ENCODE measurements around the gene PRAMEF12. TPM values are rescaled to one million over a fixed set of nuclear protein-coding genes. Genes with fewer than 3 reads are reported as not detected.
"Not testable (repeated sequence)": the region's sequence is repeated elsewhere in the genome, so short reads cannot be mapped to it uniquely, and the experiment has no call there.

PRAMEF12 gene
- not detected for total RNA-seq

DNA sequence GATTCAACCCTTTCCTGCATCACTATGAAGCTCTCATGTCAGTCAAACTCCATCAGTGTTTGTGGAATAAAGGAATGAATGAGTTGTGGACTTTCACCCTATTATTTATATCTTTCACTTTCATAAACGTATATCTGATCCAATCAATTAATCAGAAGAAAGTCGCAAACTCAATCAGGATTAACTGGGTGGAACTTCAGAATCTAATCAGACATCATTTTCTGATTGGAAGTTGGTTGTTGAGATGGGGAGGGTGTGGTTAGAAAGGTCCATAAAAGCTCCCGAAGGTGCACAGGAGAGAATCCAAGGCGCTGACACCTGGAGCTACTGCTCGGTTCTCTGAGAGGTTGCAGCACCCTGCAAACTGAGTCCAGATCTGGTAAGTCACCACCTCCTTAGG, at the start of gene PRAMEF12:
PRAMEF12 (plus strand) TSS at position 301 of the 400 bp plus-strand sequence. CDS start 1,130 bp downstream, outside the sequence.
- no peak for ATAC-seq

GRCh38 chr1:12728391-12728790, 45.1 kb upstream of the PRAMEF12 start:
- ATAC-seq, result no peak

GRCh38 chr1:12730156-12730555, 43.4 kb upstream of the PRAMEF12 start:
- no peak for ATAC-seq

- not testable (repeated sequence) for ATAC-seq
Measured at GRCh38 chr1:12731084-12731483, 42.5 kb upstream of the PRAMEF12 start.

- ATAC-seq, result no peak
Measured at GRCh38 chr1:12734651-12735050, 38.9 kb upstream of the PRAMEF12 start.

DNA sequence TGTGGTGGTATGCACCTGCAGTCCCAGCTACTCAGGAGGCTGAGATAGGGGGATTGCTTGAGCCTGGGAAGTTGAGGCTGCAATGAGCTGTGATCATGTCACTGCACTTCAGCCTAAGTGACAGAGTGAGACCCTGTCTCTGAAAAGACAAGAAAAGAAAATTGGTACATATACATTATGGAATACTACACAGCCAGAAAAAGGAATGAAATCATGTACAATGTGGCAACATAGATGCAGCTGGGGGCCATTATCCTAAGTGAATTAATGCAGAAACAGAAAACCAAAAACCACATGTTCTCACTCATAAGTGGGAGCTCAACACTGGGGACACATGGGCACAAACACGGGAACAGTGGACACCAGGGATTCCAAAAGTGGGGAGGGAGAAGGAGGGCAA, 34.6 kb upstream of the PRAMEF12 start:
- ATAC-seq, result no peak

DNA sequence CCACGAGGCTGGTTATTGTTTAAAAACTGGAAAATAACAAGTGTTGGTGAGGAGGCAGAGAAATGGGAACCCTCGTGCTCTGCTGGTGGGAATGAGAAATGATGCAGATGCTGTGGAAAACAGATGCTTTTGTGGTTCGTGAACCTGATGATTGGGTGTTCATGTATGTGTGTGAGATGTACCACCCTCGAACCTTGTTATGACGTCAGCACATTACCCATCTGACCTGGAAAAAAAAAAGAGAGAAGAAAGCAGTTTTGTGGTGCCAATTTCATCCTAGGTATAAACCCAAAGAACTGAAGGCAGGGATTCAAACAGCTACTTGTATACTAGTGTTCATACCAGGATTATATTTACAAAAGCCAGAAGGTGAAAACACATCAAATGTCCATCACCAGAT, 33.9 kb upstream of the PRAMEF12 start:
- ATAC-seq, result no peak

GRCh38 chr1:12741946-12742345, 31.6 kb upstream of the PRAMEF12 start:
- ATAC-seq, result no peak

DNA sequence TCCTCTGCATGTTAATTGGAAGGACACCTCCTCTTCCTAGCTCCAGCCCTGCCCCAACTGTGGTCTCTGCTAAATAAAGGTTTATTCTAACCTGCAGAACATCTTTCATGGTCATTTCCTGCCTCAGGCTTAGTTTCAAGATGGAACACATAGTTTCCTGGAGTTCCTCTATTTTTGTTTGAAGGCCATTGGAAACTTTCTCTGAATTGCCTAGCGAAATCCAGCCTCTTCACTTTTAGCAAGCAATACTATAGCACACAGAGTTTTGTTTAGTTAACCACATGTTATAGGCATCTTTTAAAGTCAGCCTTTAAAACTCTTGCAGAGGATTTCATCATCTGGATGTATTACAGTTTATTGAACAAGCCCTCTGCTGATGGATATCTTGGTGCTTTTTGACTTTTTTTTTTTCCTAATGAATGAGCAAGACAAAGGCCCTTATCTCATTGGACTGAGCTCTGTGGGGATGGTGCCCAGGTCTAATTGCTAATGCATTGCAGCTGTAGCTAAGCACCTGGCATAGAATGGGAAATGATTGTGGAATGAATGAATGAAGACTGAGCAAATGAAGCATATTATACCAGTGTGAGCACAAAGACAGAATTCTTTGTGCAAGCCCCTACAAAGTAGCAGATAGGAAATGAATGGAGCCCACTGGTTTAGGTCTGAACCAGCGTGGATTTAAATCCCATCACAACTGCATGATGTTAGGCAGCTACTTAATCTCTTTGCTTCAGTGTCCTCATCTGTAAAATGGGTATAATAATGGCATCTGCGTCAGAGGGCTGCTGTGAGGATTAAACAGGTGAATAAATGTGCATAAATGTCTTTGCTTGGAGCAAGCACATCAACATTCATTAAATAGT, 28.2 kb upstream of the PRAMEF12 start:
- no peak for ATAC-seq

DNA sequence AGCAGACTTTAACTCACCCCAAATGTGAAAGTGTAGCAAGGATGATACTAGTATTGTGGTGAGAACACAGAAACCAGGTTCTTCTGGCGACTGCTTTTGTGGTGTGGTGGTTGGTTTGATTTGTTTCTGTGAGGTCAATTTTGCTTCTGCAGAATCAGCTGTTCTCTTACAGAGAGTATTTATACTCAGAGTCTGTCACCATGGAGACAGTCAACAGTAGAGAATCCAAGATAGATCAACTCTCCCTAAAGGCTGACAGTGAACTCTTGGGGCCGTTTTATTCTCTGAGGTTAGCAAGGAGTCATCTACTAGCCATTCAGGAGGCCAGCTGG, 27.6 kb upstream of the PRAMEF12 start, which contains the start of gene CFAP107:
CFAP107 (plus strand) TSS at position 209 of the 332 bp plus-strand sequence. CDS start 231 bp downstream, outside the sequence.
- no peak for ATAC-seq

DNA sequence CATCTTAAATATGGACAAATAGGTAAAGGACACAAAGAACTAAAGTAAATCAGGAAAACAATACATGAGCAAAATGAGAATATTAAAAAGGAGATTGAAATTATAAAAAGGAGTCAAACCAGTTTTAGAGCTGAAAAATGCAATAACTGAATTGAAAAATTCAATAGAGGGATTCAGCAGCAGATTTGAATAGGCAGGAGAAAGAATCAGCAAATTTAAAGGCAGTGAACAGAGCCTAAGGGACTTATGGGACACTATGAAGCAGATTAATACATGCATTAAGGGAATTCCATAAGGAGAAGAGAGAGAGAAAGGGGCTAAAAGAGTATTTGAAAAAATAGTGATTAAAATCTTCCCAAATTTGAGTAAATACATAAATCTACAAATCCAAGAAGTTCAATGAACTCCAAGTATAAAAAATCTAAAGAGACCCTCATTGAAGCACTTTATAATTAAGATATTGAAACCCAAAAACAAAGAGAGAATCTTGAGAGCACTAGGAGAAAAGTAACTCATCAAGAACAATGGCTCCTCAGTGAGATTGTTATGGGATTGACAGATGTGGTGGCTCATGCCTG, 24.7 kb upstream of the PRAMEF12 start:
- ATAC-seq, result no peak

DNA sequence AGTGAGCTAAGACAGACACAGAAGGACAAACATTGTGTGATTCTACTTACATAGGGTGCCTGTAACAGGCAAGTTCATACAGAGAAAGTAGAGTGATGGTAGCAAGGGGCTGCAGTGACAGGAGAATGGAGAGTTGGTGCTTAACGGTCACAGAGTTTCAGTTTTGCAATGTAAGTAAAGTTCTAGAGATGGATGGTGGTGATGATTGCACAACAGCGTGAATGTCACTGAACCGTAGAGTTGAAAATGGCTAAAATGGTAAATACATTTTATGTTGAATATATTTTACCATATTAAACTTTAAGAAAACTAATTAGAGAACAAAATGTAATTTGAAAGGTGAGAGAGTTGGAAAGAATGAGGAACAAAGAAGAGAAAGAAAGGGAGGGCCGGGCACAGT, 18.8 kb upstream of the PRAMEF12 start:
- no peak for ATAC-seq

DNA sequence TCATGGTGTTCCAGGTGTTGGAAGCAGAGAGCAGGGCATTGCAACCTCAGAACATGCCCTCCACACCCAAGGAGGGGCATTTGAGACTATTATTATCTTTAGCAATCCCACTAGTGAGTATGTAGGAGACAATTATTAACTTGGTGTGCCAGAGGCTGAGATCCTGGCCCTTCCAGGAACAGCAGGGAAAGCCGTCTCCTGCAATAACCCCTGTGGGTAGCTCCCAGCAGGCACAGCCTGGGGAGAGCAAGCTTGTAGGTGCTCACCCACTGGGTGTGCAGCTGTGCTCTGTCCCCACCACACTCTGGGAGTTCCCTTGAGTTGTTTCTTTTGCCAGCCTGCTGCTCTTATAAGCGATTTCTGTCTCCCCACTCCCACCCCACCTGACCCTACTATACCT, 17.3 kb upstream of the PRAMEF12 start:
- no peak for ATAC-seq

- ATAC-seq, result no peak
Measured at GRCh38 chr1:12756768-12757413, 16.6 kb upstream of the PRAMEF12 start.

DNA sequence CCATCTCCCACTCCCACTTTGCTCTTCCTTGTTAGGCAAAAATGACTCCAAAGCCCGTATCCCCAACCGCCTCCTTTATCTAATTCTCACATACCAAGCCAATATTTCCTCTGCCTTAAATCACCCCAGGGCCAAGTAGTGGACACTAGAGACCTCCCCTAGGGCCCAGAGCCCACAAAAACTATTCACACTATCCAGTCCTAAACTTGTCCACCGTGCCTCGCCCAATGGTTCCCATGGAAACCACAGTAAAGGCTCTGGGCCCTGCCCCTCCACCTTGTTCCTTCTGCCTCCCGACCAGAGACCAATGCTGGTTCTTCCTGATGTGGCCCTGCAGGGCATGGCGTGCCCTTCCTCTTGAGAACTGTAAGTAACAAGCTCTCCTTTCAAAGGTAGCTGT, 15.7 kb upstream of the PRAMEF12 start:
- ATAC-seq, result no peak

DNA sequence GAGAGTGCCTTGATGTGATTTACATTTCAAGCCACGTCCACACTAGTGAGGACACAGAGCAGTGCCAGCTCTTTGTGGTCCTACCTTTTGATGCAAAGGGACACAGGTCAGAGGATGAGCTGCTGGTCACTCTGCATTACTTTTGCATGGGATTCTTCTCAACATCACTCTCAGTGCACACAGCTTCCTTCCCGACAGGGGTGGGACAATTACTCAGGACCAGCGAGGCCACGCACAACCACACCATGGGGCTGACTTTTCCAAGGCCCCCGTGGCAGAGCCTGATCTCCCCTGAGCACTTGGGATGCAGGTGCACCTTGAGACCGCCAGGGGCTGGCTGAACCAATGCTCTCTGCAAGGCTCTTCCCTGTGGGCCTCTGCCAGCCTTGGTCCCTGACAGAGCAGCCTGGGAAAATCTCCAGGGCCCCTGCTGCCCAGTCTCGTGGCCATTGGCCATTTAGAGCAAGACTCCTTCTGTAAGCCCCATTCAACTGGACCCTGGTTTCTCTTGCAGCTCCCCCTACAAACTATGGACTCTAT, 13.2 kb upstream of the PRAMEF12 start:
- no peak for ATAC-seq

DNA sequence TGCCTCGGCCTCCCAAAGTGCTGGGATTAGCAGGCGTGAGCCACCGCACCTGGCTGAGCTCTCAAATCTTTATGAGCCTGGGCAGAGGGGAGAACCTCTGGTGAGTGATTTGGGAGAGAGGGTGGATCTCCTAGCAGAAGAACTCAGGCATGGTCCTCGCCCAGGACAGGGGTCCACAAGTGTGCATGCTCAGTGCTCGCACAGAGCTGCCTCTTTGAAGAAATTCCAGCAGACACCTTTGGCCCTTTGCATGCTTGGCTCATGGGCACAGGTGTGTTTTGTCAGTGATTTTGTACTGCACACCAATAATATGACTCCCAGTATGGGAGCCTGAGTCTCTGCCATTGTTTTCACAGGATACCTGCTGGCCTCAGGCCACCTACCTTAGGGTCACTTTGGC, 11.8 kb upstream of the PRAMEF12 start:
- ATAC-seq, result no peak

GRCh38 chr1:12762766-12763165, 10.8 kb upstream of the PRAMEF12 start:
- no peak for ATAC-seq

DNA sequence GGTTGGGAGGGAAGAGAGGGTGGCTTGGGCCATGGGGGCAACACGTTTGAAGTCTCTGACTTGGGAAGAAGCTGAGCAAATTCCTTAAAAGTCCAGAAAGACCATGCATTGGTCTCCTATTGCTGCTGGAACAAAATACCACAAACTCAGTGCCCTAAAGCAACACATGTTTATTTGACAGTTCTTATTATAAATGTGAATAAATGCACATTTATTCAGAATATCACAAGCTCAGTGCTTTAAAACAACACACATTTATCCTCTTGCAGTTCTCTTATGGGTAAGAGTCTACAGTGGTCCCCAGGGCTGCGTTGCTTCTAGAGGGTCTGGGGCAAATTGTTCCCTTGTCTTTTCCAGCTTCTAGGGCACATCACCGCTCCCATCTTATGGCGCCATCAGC, 10.1 kb upstream of the PRAMEF12 start:
- no peak for ATAC-seq

GRCh38 chr1:12764016-12764415, 9.5 kb upstream of the PRAMEF12 start:
- no peak for ATAC-seq

- no peak for ATAC-seq
Measured at GRCh38 chr1:12769031-12769430, 4.5 kb upstream of the PRAMEF12 start.

- no peak for ATAC-seq
Measured at GRCh38 chr1:12769976-12770505, 3.5 kb upstream of the PRAMEF12 start.

DNA sequence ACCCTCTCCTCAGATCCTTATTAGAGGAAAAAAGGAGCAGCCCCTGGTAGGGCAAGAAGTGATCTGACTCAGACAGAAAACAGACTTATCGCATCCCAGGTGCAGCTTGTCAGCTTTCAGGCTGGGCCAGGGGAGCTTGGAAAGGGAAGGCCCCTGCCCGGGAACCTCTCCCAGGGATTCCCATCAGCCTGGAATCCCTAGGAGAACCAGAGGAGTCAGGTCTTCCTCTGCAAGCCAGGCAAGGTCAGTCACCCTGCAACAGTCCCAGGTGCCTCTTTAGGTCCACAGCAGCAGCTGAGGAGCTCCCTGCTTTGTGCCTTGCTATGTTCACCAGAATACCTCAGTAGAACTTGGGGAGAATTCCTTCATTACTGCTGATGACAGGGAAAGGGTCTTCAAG, 2.9 kb upstream of the PRAMEF12 start:
- no peak for ATAC-seq
